GM18861 (cell line): ENCODE results near the gene C20orf144.
"Not testable (repeated sequence)": the region's sequence is repeated elsewhere in the genome, so short reads cannot be mapped to it uniquely, and the experiment has no call there.

Experiments used
- ATAC-seq: cut with Tn5 transposase; IDR thresholded peaks from one replicate; pipeline ENCODE4 v1.9.1; 2021; ENCODE audit not compliant: unreplicated experiment

C20orf144 gene

GRCh38 chr20:33662172-33662571 is at the start of gene C20orf144:
TSS of gene C20orf144 (plus strand) at chr20:33662327. CDS start at chr20:33662346, 19 bp downstream.
- ATAC-seq = no peak

- ATAC-seq = no peak
These were observed 40.3 kb upstream of the C20orf144 start for GRCh38 chr20:33621717-33622400.

- ATAC-seq = no peak
These were observed 39.3 kb upstream of the C20orf144 start for GRCh38 chr20:33622705-33623365.

- no peak for ATAC-seq
These were observed 37.7 kb upstream of the C20orf144 start for GRCh38 chr20:33624399-33624798.

GRCh38 chr20:33626190-33626589 is 35.9 kb upstream of the C20orf144 start:
- no peak for ATAC-seq

- ATAC-seq = no peak
These were observed 34.4 kb upstream of the C20orf144 start for GRCh38 chr20:33627577-33628216.

- no peak for ATAC-seq
These were observed 32.6 kb upstream of the C20orf144 start for GRCh38 chr20:33629533-33629932.

- ATAC-seq = no peak
These were observed 32.1 kb upstream of the C20orf144 start for GRCh38 chr20:33629979-33630378.

- no peak for ATAC-seq
These were observed 31.6 kb upstream of the C20orf144 start for GRCh38 chr20:33630507-33630906.

- not testable (repeated sequence) for ATAC-seq
These were observed 30.2 kb upstream of the C20orf144 start for GRCh38 chr20:33631910-33632309.

- no peak for ATAC-seq
These were observed 26.8 kb upstream of the C20orf144 start for GRCh38 chr20:33635341-33635740.

GRCh38 chr20:33636776-33637175 is 25.4 kb upstream of the C20orf144 start:
- ATAC-seq = no peak

GRCh38 chr20:33640287-33640686 is 21.8 kb upstream of the C20orf144 start:
- no peak for ATAC-seq

- no peak for ATAC-seq
These were observed 17.6 kb upstream of the C20orf144 start for GRCh38 chr20:33644313-33645071.

- no peak for ATAC-seq
These were observed 17.1 kb upstream of the C20orf144 start for GRCh38 chr20:33645072-33645358.

GRCh38 chr20:33645396-33645795 is 16.7 kb upstream of the C20orf144 start:
- ATAC-seq = no peak

GRCh38 chr20:33646191-33646590 is 15.9 kb upstream of the C20orf144 start:
- ATAC-seq = no peak

- not testable (repeated sequence) for ATAC-seq
These were observed 15.0 kb upstream of the C20orf144 start for GRCh38 chr20:33646959-33647602.

GRCh38 chr20:33647603-33648395 is 14.3 kb upstream of the C20orf144 start:
- peak; percentile 42 for ATAC-seq

GRCh38 chr20:33648396-33649004 is 13.6 kb upstream of the C20orf144 start:
- ATAC-seq = no peak
